ENCODE results near the gene DEK.
"Not testable (repeated sequence)": the region's sequence is repeated elsewhere in the genome, so short reads cannot be mapped to it uniquely, and the experiment has no call there.

DEK gene

GRCh38 chr6:18240230-18240629 is 24.1 kb downstream of the DEK start:
- no peak for DNase-seq (ENCODE audit: low spot score)

DNA sequence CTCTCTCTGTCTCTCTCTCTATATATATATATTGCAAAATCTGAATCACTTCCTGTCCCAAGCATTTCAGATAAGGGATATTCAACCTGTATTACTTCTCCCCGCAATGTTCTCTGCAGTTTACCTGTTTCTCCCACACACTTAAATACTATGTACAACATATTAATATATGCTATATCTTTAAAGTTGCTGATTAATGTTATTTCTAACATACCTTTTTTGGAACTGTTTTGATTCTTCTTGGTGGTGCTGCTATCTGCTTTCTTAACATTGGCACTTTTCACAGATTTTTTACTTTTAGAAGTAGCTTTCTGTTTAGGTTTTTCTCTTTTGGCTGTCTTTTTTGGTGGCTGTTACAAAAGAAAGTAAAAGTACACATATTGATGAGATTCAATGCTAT is 27.2 kb downstream of the DEK start:
- DNase-seq (ENCODE audit: low spot score), result no peak

DNA sequence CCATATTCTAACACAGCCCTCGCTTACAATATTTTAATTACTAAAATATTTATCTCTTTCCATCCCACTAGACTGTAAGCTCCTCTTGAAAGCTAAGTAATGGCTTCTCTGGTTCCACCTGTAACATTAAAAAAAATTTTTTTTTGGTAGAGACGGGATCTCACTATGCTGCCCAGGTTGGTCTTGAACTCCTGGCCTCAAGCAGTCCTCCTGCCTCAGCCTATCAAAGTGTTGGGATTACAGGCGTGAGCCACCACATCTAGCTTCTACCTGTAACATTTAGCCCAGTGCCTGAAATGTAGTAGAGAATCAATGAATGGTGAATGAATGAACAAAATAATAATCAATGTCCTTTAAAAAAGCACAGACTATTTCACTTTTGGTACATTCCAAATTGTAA is 28.8 kb downstream of the DEK start:
- no peak for DNase-seq (ENCODE audit: low spot score)

DNA sequence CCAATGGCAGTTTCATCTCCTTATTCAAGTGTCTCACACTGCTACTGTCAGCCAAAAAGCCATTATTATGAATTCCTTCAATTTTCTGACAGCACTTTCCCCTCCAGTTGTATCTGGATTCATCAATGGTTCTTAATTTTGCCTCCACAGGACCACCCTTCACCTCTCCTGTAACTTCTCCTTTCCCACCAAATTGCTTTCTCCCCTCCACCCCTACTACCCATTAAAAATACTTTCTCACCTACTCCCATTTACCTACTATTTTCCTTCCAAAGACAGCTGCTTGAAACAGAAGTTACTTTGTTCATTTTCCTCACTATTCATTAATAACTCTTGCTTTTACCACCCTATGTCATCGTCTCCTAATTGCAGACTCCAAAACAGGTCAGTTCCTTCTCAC is 29.8 kb downstream of the DEK start:
- no peak for DNase-seq (ENCODE audit: low spot score)

- not testable (repeated sequence) for DNase-seq (ENCODE audit: low spot score)
These were observed 30.6 kb downstream of the DEK start for GRCh38 chr6:18233770-18234169.

DNA sequence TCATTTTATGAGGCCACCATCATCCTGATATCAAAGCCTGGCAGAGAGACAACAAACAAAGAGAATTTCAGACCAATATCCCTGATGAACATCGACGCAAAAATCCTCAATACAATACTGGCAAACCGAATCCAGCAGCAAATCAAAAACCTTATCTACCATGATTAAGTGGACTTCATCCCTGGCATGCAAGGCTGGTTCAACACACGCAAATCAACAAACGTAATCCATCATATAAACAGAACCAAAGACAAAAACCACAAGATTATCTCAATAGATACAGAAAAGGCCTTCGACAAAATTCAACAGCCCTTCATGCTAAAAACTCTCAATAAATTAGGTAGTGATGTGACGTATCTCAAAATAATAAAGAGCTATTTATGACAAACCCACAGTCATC is 32.5 kb downstream of the DEK start:
- DNase-seq (ENCODE audit: low spot score), result not testable (repeated sequence)

GRCh38 chr6:18228590-18228989 is 35.7 kb downstream of the DEK start:
- not testable (repeated sequence) for DNase-seq (ENCODE audit: low spot score)

DNA sequence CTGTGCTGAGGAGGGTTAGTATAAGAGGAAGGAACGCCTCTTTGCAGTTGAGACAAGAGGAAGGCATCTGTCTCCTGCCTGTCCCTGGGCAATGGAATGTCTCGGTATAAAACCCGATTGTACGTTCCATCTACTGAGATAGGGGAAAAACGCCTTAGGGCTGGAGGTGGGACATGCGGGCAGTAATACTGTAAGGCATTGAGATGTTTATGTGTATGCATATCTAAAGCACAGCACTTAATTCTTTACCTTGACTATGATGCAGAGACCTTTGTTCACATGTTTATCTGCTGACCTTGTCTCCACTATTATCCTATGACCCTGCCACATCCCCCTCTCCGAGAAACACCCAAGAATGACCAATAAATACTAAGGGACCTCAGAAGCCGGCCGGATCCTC is 37.2 kb downstream of the DEK start:
- not testable (repeated sequence) for DNase-seq (ENCODE audit: low spot score)

DNA sequence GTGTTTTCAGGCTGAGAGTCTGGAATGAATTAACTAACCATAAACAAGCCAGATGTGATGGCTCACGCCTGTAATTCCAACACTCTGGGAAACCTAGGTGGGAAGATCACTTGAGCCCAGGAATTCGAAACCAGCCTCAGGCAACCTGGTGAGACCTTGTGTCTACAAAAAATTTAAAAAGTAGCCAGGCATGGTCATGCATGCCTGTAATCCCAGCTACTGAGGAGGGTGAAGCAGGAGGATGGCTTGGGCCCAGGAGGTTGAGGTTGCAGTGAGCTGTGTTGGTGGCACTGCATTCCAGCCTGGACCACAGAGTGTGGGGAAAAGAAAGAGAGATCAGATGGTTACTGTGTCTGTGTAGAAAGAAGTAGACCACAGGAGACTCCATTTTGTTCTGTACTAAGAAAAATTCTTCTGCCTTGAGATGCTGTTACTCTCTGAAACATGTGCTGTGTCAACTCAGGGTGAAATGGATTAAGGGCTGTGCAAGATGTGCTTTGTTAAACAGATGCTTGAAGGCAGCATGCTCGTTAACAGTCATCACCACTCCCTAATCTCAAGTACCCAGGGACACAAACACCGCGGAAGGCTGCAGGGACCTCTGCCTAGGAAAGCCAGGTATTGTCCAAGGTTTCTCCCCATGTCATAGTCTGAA is 37.8 kb downstream of the DEK start:
- not testable (repeated sequence) for DNase-seq (ENCODE audit: low spot score)

DNA sequence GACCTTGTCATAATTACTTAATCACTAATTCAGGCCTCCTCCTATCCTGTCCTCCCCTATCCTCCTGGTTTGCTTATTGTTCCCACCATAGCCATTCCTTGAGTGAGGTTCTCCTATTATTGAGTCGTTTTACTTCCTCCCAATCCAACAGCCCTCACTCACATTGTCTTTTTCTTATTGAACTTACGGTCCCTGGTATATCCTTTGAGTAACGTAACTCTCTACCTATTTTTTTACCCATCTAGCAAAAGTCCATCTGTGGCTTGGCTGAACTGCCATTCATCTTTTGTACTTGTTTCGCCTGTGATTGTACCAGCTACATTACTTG is 43.1 kb downstream of the DEK start:
- no peak for DNase-seq (ENCODE audit: low spot score)

DNA sequence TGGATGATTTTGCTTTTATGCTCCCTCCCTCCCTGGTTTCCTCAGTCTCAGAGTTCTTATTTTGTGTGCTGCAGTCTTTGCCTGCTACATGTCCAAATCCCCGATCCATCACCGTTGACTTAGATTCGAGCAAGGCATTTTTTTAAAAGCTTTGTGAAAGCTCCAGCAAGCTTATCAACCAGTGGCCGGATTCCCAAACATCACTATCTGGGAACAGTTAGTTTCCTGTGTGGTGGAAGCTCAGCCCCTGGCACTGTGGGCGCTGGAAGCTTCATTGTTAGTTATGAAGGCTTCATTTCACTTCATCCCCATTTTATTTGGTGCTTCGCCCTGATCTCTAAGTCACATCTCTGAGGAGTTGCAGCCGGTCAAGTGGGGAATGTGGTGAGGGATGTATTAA is 44.7 kb downstream of the DEK start:
- no peak for DNase-seq (ENCODE audit: low spot score)

GRCh38 chr6:18218233-18218632 is 46.1 kb downstream of the DEK start:
- no peak for DNase-seq (ENCODE audit: low spot score)

GRCh38 chr6:18216411-18216810 is 47.9 kb downstream of the DEK start:
- no peak for DNase-seq (ENCODE audit: low spot score)

- DNase-seq (ENCODE audit: low spot score), result no peak
These were observed 48.9 kb downstream of the DEK start for GRCh38 chr6:18215436-18215835.

- no peak for DNase-seq (ENCODE audit: low spot score)
These were observed 50.3 kb downstream of the DEK start for GRCh38 chr6:18214003-18214402.

DNA sequence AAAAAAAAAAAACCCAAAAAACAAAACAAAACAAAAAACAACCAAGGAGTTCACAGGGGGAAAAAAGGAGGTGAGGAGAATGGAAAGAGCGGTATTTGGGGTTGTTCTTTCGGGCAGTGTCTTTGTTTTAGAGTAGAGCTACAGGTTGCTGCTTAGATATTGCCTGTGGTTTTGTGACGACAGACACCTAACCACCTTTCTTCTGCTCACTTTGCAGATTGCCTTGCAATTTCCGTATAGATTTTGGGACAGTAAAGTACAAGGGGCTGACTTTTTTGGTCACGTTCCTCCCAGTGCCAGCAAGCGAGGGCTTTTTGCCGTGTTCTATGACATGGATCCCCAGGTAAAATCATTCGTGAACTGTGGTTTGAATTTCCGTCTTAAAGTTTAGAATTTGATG is 50.9 kb downstream of the DEK start:
- DNase-seq (ENCODE audit: low spot score), result no peak

- DNase-seq (ENCODE audit: low spot score), result no peak
These were observed 52.1 kb downstream of the DEK start for GRCh38 chr6:18212231-18212630.

DNA sequence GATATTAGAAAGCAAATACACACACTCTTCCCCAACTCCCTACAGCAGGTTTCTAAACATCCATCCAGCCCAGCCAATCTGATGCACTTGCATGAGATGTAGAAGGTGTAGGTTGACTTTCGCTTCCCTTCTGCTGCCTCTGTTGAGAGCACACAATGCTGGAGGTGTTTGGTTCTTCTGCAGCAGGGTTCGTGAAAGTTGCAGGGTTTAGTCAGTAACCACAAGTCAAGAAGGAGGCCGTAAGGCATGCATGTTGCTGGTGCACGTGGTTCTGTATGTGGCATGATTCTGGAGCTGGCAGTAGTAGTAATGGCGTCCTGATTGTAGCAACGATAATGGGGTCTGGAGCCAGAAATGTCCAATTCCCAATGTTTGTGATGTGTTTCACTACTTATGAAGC is 53.0 kb downstream of the DEK start:
- DNase-seq (ENCODE audit: low spot score), result no peak

DNA sequence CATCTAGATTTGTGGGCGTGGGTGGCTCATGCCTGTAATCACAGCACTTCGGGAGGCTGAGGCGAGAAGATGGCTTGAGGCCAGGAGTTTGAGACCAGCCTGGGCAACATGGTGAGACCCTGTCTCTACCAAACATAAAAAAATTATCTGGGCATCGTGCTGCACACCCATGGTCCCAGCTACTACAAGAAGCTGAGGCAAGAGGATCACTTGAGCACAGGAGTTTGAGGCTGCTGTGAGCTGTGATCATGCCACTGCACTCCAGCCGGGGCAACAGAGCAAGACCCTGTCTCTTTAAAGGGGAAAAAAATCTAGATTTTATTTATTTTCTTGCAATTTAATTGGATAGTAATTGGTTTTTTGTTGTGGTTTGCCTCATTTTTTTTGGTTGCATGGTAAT is 53.6 kb downstream of the DEK start:
- no peak for DNase-seq (ENCODE audit: low spot score)

DNA sequence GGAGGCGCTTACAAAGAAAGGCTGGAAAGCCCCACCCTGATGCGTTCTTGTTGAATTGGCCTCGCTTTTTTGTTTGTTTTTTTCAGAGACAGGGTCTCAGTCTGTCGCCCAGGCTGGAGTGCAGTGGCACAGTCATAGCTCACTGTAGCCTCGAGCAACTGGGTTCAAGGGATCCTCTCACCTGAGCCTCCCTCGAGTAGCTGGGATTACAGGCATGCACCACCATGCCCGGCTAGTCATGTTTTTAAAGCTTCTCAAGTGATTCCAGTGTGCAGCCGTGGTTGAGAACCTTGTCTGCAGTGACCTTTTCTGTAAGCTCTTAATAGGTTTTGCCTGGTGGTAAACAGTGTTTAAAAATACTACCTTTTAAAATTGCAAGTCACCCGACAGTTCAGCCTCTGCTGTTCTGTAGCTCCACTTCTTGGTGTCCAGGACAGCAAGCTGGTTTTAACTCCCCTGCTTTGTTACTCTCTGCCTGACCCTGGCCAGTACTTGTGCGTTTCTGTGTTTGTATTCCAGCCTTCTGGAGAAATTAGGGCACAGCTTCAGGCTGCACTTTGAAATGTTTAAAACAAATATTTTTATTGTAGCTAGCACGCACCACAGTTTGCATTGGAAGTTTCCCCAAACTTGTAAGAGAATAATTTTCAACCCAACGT is 54.7 kb downstream of the DEK start:
- DNase-seq (ENCODE audit: low spot score), result no peak

DNA sequence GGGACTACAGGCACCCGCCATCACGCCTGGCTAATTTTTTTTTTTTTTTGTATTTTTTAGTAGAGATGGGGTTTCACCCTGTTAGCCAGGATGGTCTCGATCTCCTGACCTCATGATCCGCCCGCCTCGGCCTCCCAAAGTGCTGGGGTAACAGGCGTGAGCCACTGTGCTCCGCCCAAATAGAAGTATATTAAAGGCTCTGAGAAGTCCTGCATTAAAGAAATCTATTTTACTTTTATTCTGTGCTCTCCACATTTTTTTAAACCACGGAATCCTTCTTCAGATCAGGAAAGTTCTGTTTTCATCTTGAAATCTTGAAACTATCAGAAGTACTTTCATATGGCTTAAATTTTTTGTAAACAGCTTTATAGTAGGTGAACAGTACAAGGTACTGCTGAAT is 55.6 kb downstream of the DEK start:
- not testable (repeated sequence) for DNase-seq (ENCODE audit: low spot score)

DNA sequence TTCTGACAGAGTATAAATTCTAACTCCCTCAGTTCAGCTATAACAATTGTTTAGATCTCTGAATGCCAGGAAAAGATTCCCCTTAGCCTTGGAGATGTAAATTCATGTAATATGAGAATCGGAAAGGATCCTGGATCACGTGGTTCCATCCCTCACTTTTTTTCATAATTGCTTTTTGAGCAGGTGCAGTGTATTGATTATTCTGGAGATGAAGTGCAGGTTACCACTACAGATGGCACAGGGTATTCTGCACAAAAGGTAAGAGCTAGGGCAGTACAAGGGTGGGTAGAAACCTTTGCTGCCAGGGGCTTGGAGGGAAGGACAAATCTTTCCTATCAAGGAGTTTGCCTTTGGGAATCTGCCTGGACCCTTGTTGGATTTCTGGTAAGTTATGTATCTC is 56.4 kb downstream of the DEK start:
- DNase-seq (ENCODE audit: low spot score), result no peak

DNA sequence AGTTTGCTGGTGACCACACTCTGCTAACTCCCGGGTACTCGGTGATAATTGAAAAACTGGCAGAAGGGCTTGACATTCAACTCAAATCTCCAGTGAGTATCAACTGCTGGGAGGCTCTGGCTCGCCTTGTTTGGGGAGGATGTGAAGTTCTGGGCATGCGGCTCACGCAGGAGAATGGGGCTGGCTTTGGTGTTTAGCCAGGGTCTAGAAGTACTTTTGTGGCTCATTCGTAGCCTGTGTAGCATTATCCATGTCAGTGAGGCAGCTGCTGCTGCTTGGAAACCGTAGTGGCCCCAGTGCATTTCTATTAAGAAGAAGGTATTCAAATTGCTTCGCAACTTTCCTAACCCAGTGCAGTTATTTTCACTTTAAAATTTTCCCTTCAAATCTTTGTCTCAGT is 56.9 kb downstream of the DEK start:
- DNase-seq (ENCODE audit: low spot score), result no peak

DNA sequence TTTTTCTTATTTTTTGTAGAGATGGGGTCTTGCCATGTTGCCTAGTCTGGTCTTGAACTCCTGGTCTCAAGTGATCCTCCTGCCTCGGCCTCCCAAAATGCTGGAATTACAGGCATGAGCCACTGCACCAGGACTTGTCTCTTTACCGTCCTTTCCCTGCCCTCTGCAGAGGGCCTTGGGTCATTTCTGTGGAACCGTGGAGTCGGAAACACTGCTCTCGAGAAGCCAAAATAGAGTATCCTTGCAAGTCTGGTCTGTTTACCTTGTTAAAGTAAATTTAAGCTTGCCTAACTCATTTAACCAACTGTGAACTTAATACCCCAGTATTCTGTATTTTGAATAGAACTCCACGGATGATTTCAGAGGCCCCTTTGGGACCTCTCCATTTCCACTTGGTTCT is 57.7 kb downstream of the DEK start:
- DNase-seq (ENCODE audit: low spot score), result no peak

Data from kidney capillary endothelial cell (primary cell).